MCF 10A (cell line): Measurements from ENCODE around the gene NUBPL. TPM values are rescaled to one million over a fixed set of nuclear protein-coding genes. Genes with fewer than 3 reads are reported as not detected.

Source experiments
- BruUV-seq: library from RNA; stranded (reverse); fragments of 400-500 nt; replicated peaks from 2 replicates; lab custom pipeline; 2021; lab: Mats Ljungman, UMichigan
- CTCF ChIA-PET: fragments of 300-600 bp; sonication (Branson Sonifier 250); formaldehyde crosslinking; extraction: SDS; loops from one replicate; lab custom pipeline; 2021; ENCODE audit warnings: antibody characterized with exemption, inconsistent platforms; lab: Yijun Ruan, JAX
- POLR2A ChIA-PET: fragments of 300-600, 350-650 bp; sonication (Branson Sonifier 250); formaldehyde crosslinking; extraction: SDS; loops from one replicate; lab custom pipeline; 2020; ENCODE audit warnings: antibody characterized with exemption, inconsistent platforms; lab: Yijun Ruan, JAX
- DNase-seq: peaks from one replicate; pipeline ENCODE4 v3.0.0-alpha.2; 2018; ENCODE audit not compliant: unreplicated experiment
- H3K27ac Mint-ChIP-seq: one replicate; pipeline ENCODE4 v1.8.0; 2022; ENCODE audit warnings: mild to moderate bottlenecking, low read depth, mixed read lengths; ENCODE audit not compliant: unreplicated experiment
- H3K27me3 Mint-ChIP-seq: one replicate; pipeline ENCODE4 v1.8.0; 2022; ENCODE audit warnings: mixed read lengths; ENCODE audit not compliant: insufficient read depth, unreplicated experiment
- H3K36me3 Mint-ChIP-seq: one replicate; pipeline ENCODE4 v1.8.0; 2022; ENCODE audit warnings: mild to moderate bottlenecking, moderate library complexity, mixed read lengths; ENCODE audit not compliant: insufficient read depth, unreplicated experiment
- H3K4me1 Mint-ChIP-seq: one replicate; pipeline ENCODE4 v1.8.0; 2022; ENCODE audit warnings: mixed read lengths; ENCODE audit not compliant: insufficient read depth, unreplicated experiment
- H3K4me3 Mint-ChIP-seq: one replicate; pipeline ENCODE4 v1.8.0; 2022; ENCODE audit warnings: mild to moderate bottlenecking, moderate library complexity, mixed read lengths; ENCODE audit not compliant: unreplicated experiment
- H3K9me3 Mint-ChIP-seq: one replicate; pipeline ENCODE4 v1.8.0; 2022; ENCODE audit warnings: mixed read lengths; ENCODE audit not compliant: unreplicated experiment
- intact Hi-C: fragments of 100-400 bp; cut with micrococcal nuclease; formaldehyde crosslinking; loops from 2 replicates; pipeline ENCODE4 v1.14.1; 2022
- total RNA-seq: library from RNA; stranded (reverse); gene quantifications from 2 replicates; pipeline ENCODE4 v1.2.3, GENCODE V29; 2022
- TF ChIP-seq, protein P1 (sequence below): fragments of 200-600 bp; IDR thresholded peaks from one replicate; pipeline ENCODE4 v1.8.0; 2022; ENCODE audit warnings: antibody characterized with exemption, mild to moderate bottlenecking; ENCODE audit not compliant: unreplicated experiment

Gene NUBPL
- total RNA-seq, 1 experiment from 2014 or later = 12.3 TPM

DNA sequence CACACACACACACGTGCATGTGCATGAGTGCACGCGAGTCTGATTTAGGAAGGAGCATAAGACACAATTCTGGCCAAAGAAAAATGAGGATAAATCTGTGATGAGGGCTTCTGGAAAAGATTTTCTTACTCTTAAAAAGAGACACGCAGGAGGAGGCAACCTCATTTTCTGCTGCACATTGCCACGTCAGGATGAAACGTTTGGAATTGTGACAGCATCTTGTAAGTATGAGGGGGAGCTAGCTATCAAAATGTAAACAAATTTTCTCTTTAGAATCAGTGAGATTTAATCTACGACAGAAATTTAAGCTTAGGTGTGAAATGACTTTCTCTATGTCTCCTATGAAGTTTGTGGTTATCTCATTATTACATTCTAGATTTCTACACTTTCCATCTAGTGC lies 31.1 kb upstream of the NUBPL start:
- CTCF ChIA-PET = interaction anchor here (1.0 kb wide), 1 partner anchor 20 kb away, joined by 4 read pairs; no protein-coding TSS in a partner anchor
- POLR2A ChIA-PET = no interaction called here
- H3K27ac Mint-ChIP-seq = no peak overlapping the region
- no peak for DNase-seq
- H3K27me3 Mint-ChIP-seq = no peaks in the 10 kb centered on the region
- TF ChIP-seq, protein P1, sequence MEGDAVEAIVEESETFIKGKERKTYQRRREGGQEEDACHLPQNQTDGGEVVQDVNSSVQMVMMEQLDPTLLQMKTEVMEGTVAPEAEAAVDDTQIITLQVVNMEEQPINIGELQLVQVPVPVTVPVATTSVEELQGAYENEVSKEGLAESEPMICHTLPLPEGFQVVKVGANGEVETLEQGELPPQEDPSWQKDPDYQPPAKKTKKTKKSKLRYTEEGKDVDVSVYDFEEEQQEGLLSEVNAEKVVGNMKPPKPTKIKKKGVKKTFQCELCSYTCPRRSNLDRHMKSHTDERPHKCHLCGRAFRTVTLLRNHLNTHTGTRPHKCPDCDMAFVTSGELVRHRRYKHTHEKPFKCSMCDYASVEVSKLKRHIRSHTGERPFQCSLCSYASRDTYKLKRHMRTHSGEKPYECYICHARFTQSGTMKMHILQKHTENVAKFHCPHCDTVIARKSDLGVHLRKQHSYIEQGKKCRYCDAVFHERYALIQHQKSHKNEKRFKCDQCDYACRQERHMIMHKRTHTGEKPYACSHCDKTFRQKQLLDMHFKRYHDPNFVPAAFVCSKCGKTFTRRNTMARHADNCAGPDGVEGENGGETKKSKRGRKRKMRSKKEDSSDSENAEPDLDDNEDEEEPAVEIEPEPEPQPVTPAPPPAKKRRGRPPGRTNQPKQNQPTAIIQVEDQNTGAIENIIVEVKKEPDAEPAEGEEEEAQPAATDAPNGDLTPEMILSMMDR = no peak
- H3K4me3 Mint-ChIP-seq = no peak overlapping the region
- no peaks in the 10 kb centered on the region for H3K36me3 Mint-ChIP-seq
- intact Hi-C loops = no loop called here
- no peaks in the 10 kb centered on the region for H3K4me1 Mint-ChIP-seq
- no TSS peak for BruUV-seq
- H3K9me3 Mint-ChIP-seq = no peaks in the 10 kb centered on the region

DNA sequence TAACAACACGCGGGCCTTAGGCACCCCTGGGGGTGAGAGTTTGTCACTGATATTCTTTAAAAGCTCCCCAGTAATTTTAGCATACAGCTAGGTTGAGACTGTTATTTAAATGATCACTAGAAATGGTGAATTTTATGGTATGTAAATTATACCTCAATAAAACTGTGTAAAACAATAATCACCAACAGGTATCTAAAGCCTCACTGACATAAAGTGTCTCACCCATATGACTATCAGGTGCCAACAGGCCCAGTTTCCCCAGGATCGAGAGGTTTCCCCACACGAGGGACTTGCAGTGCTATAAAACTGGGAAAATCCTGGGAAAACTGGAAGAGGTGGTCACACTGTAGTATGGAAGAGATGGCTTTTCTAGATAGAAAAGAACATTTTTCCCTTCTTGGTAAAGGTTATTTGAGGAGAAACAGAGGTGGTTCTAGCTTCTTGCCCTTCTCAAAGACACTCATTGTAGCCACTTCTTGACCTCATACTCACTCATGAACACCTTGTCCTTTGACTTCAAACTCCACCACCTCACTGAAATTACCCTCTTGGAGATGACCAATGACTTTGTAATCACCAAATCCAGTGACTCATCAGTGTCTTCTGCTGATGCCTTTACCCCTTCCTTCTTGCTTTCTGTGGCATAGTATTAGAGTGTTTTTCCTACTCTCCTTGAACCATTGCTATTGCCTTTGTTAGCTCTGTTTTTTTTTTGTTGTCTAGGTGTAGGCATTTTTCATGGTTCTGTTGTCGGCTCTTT lies 24.8 kb upstream of the NUBPL start:
- no peak overlapping the region for H3K4me3 Mint-ChIP-seq
- H3K27me3 Mint-ChIP-seq = no peaks in the 10 kb centered on the region
- no peaks in the 10 kb centered on the region for H3K9me3 Mint-ChIP-seq
- POLR2A ChIA-PET = interaction anchor here (0.6 kb wide), 1 partner anchor 373 kb away, joined by 3 read pairs; no protein-coding TSS in a partner anchor
- intact Hi-C loops = no loop called here
- peaks cover 1% of the 10 kb centered on the region for H3K4me1 Mint-ChIP-seq
- H3K36me3 Mint-ChIP-seq = no peaks in the 10 kb centered on the region
- no peak overlapping the region for H3K27ac Mint-ChIP-seq
- CTCF ChIA-PET = interaction anchor here (0.6 kb wide), 2 partner anchors 32 to 337 kb away, joined by 3 read pairs; no protein-coding TSS in a partner anchor
- TF ChIP-seq, protein P1 = no peak
- BruUV-seq = no TSS peak
- DNase-seq = no peak

DNA sequence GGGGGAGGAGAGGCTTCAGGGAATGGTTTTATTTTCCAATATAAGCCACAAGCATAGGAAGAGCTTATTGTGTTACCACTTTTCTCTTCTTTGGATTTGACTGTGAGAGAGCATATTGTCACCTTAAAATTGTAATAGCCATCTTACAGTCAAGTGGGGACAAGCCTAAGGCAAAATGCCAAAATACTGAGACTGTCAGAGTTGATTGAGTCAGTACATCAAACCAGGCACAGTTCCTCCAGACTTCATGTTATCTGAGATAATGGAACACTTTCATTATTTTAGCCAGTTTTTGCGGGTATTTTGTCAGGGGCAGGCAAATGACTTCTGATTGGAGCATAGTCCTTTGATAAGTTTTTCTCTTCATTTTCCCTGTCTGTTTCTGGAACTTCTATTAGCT lies 19.5 kb upstream of the NUBPL start:
- Mint-ChIP-seq H3K4me3 (no peak overlapping the region), H3K27ac (no peak overlapping the region), H3K27me3 (no peaks in the 10 kb centered on the region), H3K36me3 (no peaks in the 10 kb centered on the region), H3K4me1 (peaks cover 10% of the 10 kb centered on the region), H3K9me3 (no peaks in the 10 kb centered on the region)
- no TSS peak for BruUV-seq
- intact Hi-C loops = no loop called here
- CTCF ChIA-PET = no interaction called here
- DNase-seq = no peak
- TF ChIP-seq, protein P1 = no peak
- POLR2A ChIA-PET = no interaction called here

DNA sequence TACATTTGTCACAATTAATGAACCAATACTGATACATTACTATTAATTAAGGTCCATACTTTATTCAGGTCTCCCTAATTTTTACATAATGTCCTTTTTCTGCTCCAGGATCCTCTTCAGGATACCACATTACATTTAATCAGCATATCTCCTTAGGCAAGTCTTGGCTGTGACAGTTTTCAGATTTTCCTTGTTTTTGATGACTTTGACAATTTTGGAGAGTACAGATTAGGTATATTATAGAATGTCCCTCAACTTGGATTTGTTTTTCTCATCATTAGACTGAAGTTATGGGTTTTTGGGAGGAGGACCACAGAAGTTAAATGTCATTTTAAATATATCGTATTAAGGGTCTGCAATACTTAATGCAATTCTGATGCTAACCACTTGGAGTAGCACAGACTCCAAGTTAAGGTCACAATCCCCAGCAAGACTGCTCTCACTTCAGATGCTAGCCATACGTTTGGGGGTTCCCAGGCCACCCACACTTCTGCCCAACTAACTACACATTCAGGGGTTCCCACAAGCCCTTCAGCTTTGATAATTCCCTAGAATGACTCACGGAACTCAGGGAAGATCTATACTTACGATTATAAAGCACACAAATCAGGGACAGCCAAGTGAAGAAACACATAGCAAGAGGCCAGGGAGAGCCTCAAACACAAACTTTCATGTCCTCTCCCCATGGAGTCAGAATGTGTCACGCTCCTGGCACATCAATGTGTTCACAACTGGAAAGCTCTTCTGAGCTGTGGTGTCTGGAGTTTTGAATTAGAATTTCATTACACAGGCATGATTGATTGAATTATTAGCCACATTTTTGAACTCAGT lies 17.0 kb upstream of the NUBPL start:
- H3K27me3 Mint-ChIP-seq = no peaks in the 10 kb centered on the region
- H3K4me1 Mint-ChIP-seq = peaks cover 10% of the 10 kb centered on the region
- H3K4me3 Mint-ChIP-seq = no peak overlapping the region
- H3K36me3 Mint-ChIP-seq = peaks cover 4% of the 10 kb centered on the region
- POLR2A ChIA-PET = interaction anchor here (0.7 to 0.8 kb wide), 2 partner anchors 20 to 24 kb away, joined by 3 read pairs; no protein-coding TSS in a partner anchor
- no peaks in the 10 kb centered on the region for H3K9me3 Mint-ChIP-seq
- BruUV-seq = no TSS peak
- DNase-seq = no peak
- TF ChIP-seq, protein P1 = no peak
- no peak overlapping the region for H3K27ac Mint-ChIP-seq
- CTCF ChIA-PET = no interaction called here
- intact Hi-C loops = no loop called here
